Measurements from ENCODE around the gene ARVCF.

ARVCF gene

GRCh38 chr22:20014526-20015186 is 2.0 kb downstream of the ARVCF start:
- DNase-seq: peak; percentile 10

DNA sequence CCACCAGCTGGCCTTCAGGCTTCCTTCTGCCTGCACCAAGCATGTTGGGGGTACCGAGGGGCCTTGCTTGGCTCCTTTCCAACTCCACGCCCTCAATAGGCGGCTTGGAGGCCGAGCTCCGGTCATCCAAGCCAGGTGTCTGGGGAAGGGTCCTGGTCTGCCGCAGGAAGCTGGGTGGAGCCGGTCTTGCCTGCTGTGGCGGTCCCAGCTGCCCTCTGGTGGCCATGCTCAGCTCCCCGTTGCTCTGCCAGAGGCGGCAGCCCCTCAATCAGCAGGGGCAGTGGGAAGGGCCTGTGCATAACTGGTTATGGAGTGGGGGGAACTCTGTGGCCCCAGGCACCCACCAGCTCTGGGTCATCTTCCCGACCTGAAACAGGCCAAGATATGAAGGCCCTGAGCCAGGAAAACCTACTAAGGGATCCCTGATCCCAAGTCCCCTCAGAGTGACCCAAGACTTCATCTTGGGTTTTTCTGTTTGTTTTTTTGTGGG is 3.2 kb downstream of the ARVCF start:
- no peak for DNase-seq

- no peak for DNase-seq
Measured at GRCh38 chr22:20012741-20013331, 3.8 kb downstream of the ARVCF start.

GRCh38 chr22:20011993-20012740 is 4.5 kb downstream of the ARVCF start:
- DNase-seq: no peak

DNA sequence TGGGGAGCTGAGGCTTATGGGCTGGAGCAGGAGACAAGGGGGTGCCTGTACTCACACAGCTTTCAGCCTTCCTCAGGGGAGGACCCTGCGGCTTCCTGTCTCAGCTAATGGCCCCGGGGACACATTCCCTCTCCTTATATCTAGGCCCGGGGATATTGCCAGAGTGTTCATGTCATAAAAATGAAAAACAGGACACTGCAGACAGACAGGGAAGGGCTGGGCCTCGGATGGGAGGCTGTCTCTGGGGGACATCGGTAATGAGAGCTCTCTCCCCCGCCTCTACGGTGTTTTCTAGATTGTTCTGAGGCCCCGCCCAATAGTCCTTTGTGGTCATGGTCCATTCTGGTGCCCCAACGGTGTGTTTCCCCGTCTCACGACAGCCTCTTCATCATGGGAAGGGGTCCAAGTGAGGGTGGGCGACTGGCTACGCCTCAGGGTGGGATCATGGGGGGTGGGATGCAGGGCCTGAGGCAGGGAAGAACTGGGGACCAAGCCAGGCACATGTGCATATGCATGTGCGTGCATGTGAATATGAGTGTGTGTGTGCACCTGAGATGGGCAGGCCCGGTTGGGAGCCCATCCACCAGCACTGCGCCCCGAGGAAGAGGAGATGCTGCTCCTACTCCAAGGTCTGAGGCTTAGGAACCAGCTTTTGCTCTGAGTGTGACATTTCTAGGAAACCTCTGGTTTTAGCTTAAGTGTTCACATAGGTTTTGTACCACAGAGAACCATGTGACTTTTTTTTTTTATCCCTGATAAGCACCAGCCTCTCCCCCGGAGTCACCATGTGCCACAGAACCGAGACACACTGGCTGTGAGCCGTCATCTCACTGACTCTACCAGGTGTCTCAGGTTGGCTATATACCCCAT is 5.3 kb downstream of the ARVCF start:
- DNase-seq: no peak

DNA sequence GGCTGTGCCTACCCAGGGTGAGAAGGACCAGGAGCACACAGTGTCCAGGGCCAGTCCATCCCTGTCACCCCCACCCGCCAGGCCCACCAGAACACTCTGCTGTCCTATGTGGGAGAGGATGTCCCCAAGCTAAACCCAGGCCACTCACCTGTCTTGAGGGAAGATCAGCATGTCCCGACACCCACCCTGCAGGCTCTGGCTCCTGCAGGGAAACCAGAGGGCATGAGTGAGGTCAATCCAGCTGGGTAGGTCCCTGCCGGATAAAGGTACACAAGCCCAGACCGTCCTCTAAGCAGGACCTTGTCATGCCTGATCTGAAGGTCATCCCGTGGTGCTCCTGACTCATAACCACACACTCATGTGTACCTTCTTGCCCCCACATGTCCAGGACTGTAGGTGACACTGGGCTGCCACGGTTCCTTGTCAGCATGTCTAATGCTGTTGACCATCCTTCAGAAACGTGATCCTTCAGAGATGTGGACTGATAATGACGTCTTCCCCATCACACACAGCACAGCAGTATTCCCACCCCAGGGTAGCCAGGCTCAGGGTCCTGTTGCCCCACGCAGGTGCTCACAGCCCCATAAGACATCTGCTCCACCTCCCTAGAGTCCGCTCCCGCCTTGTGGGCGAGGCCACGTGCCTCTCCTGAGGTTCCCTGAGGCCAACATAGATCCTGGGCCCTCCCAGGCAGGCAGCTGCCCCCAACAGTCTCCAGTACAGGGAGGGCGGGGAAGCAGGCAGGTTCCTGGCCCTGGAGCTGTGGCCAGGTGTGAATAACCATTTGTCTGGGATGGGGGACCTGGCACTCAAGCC is 6.1 kb downstream of the ARVCF start:
- DNase-seq: no peak

DNA sequence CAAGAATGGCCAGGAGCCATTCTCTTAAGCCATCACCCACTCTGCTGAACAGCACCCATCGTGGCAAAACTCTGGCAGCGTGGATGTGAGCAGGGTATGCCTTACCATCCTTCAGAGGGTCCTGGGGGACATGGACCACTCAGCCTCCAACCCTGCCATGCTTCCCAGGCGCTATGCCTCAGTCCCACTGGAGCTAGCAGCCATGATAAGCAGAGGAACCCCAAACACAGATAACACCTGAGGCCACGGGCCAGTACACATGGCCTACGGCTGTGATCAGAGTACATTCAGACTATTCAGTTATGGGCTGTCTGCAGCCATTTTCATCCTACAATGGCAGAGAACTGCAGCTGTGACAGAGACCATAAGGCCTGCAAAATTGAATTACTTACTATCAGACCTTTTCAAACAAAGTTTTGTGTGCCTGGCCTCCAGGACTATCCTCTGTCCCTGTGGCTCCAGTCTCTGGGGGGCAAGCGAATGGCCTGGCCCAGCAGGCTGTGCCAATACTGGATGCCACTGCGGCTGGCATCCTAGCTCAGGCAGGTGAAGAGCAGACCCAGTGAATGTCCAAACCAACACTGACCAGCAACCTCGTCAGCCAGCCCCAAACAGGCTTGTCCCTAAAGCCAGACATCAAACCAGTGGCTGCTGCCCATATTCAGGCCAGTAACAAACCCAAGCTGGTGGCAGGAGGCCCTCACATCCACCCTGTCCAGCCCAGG is 6.9 kb downstream of the ARVCF start:
- no peak for DNase-seq

GRCh38 chr22:20009018-20009491 is 7.6 kb downstream of the ARVCF start:
- no peak for DNase-seq

GRCh38 chr22:20008221-20008995 is 8.2 kb downstream of the ARVCF start:
- DNase-seq: no peak

DNA sequence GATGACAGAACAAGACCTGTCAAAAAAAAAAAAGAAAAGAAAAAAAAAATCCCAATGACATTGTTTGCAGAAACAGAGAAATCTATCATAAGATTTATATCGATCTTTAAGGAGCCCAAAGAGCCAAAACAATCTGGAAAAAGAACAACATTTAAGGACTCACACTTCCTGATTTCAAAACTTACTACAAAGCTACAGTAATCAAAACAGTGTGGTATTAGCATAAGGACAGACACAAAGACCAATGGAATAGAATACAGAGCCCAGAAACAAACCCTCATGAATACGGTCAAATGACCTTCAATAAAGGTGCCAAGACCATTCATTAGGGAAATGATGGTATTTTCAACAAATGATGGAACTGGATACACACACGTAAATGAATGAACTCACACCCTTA is 12.2 kb downstream of the ARVCF start:
- no peak for DNase-seq

- DNase-seq: no peak
Measured at GRCh38 chr22:20003304-20003703, 13.3 kb downstream of the ARVCF start.

DNA sequence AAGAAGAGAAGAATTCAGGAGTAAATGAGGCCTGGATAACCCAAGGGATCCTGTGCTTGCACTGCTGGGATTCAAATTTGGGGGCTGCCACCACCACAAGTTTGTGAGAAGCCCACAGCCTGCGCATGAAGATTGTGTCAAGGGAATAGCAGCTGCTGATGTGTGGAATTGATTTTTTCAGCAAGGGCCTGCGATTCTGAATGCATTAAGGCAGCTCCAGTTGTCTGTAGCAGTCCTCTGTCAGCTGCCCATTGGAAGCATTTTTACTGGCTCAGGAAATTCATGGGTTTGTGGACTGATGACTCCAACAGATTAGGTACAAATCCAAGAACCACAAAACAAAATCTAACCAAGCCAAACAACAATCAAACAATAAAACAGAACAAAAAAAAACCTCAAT is 14.0 kb downstream of the ARVCF start:
- no peak for DNase-seq

GRCh38 chr22:20002128-20002527 is 14.5 kb downstream of the ARVCF start:
- DNase-seq: no peak

DNA sequence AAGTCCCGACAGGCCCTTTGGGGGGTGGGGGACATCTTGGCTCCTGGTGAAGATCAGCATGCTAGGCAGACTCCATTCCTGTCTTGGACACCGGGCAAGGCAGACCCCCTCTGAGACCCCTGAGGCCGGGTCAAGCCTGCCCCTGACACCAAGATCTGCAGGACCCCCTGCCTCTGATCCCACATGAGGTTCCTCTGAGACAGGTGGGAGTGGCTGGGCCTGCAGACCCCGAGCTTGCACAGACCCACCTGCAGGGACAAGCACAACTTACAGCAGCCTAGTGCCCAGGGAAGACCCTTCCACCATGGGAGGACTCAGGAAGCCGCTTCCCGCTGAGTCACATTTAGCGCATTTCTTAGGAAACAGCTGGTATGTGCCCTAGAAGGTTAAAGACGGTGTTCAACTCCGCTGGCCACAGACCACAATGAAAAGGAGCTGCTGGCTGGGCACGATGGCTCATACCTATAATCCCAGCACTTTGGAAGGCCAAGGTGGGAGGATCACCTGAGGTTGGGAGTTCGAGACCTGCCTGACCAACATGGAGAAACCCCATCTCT is 15.5 kb downstream of the ARVCF start:
- DNase-seq: no peak

GRCh38 chr22:20000246-20001081 is 16.2 kb downstream of the ARVCF start:
- DNase-seq: no peak

GRCh38 chr22:19998991-19999820 is 17.4 kb downstream of the ARVCF start:
- no peak for DNase-seq

- DNase-seq: no peak
Measured at GRCh38 chr22:19998232-19998951, 18.2 kb downstream of the ARVCF start.
